GM12892 (cell line): ENCODE results near the gene ZNF319.

Experiments used
- POLR2A ChIP-seq: IDR thresholded peaks from 2 replicates; pipeline ENCODE4 v1.6.1; 2011; ENCODE audit warnings: low read depth, low read length, control low read depth
- POLR2AphosphoS5 ChIP-seq: IDR thresholded peaks from 2 replicates; pipeline ENCODE4 v1.6.1; 2011; ENCODE audit warnings: low read depth, low read length, control low read depth

GRCh38 chr16:57949013-57949412 is 51.5 kb downstream of the ZNF319 start:
- no peak for TF ChIP-seq POLR2A
- no peak for TF ChIP-seq POLR2AphosphoS5
